HG03045 (cell line): ENCODE data around the gene FAM120A.

ENCODE experiments used
- ATAC-seq: cut with Tn5 transposase; IDR thresholded peaks from one replicate; pipeline ENCODE4 v1.9.1; 2021; ENCODE audit warnings: mild to moderate bottlenecking, moderate library complexity; ENCODE audit not compliant: unreplicated experiment

Gene FAM120A

DNA sequence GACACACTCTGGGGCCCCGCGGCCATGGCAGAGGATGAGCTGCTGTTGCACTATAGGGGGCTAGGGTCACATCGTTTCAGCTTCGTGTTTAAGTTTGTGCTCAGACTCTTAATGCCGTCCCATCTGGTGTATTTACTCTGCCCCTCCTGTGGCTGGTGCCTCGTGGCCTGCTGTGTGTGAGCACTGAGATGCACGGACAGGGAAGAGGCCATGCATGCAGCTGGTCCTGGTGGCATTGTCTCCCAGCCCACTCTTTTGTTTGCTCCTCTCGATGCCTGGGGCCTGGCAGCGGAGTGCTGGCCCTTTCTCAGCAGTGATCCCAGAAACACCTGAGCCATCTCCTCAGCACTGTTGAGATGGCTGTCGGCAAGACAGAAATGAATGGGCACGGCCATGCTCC lies 94.9 kb downstream of the FAM120A start:
- no peak for ATAC-seq

DNA sequence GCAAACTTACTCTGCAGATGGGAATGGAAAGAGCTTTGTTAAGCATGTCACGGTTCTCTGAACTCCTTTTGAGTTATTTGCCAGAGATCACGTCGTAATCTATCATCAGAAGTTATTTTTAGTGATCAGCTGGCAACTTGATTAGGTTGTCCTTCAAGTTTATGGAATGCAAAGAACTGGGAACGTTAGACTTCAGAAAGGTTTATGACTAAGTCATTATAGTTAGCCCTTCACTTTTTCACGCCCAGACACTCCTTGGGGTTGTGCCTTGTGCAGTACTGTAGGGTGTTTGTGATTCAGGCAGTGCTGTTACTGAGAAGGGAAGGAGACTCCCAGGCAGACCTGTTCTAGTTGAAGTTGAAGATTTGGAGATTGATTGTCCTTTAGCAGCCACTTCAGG lies 98.1 kb downstream of the FAM120A start:
- ATAC-seq, result no peak

DNA sequence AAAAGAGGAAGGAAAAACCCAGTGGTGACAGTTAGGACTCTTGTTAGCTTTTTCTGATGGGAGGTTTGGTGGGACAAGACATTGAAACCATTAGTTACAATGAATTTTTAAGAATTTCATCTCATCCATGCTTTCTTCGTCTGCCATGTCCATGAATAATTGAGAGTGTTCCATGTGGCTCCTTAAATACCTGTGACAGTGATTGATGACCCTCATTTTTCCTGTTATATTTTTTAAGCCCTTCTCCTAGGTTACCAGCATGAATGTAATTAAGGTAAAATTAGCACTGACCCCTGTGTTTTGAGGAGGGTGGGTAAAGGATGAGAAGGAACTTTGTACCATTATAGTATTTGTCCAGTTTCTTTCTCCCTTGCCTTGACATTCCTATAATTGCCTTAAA lies 101.4 kb downstream of the FAM120A start:
- no peak for ATAC-seq

DNA sequence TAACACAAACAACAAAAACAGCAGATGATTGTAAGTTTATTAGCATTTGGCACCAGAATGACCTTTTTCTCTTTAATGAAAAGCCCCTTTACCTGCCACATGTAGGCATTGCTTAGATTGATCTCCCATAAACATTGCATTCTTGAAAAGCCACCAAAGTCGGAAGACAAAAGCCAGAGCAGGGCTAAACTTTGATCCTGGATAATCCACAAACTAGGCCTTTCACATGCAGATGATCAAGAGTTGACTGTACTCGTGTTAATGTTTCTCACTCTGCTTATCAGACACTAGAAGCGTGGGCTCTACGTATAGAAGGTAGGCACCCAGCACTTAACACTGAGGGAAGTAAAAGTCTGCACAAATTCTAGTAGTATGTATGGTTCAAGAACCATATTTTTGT lies 103.9 kb downstream of the FAM120A start:
- no peak for ATAC-seq

DNA sequence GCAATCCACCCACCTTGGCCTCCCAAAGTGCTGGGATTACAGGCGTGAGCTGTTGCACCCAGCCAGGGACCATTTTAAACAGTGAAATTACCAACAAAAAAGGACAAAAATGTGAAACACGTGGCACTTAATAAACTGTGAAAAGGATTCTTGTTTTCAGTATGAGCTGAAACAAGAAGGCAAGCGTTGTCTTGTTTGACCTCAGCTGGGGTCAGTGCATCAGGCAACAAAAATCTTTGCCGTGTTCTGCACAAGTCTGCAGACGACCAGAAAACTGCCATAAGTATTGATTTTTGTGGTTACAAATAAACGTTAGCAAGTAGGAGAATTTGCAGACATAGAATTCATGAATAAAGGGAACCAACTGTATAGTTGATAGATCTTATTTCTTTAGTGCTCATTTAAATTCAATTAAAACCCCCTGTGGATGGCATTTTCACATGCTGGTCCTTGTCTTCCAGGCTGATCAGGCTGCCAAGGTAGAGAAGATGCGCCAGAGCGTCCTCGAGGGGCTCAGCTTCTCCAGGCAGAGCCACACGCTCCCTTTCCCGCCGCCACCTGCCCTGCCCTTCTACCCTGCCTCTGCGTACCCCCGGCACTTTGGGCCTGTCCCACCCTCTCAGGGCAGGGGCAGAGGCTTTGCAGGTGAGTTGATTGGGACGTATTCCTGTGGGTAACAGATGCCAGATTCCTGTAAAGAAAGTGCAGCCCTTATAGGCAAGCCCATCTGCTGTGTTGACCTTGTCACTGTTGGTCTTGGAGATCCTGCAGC lies 106.1 kb downstream of the FAM120A start:
- ATAC-seq, result no peak

DNA sequence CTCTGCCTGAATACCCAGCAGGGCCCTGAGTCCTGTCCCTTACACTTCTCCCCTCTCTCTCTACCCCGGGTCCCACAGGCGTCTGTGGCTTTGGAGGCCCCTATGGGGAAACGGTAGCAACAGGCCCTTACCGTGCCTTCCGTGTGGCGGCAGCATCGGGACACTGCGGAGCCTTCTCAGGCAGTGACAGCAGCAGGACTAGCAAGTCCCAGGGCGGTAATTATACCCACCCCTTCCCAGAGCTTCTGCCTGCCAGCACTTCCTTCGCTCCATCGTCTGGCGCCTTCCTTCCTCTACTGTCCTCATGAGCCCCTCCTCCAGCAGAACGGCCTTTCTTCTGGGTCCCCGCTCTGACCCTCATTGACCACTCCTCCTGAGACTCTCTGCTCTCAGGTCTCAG lies 107.0 kb downstream of the FAM120A start:
- ATAC-seq, result no peak

DNA sequence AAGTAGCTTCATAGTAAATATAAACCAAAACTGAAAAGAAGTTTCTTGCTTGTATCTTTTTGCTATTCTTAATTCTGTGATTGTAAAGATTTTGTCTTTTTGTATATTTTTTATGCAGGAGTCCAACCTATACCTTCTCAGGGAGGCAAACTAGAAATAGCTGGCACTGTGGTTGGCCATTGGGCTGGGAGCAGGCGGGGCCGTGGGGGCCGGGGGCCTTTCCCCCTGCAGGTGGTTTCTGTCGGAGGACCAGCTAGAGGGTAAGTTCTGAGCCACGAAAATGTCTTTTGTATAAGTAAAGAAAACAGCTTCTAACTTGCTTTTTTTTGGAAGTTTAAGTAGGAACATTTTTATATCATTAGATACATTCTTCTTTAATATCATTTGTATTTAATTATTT lies 109.5 kb downstream of the FAM120A start:
- ATAC-seq, result no peak

DNA sequence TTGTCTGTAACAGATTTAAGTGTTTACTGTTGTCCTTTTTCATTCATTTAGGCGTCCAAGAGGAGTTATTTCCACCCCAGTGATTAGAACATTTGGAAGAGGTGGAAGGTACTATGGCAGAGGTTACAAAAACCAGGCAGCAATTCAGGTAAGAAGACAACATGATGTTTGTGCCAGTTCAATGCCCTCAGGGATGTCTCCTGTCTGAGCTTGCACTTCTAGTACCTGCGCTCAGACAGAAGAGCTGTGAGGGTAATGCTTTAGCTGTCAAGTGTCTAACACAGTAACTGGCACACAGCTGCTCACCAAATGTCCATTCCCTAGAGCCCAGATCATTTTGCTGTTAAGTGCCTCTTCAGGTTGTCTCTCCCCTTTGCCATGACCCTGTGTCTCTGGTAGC lies 110.7 kb downstream of the FAM120A start:
- ATAC-seq, result no peak

DNA sequence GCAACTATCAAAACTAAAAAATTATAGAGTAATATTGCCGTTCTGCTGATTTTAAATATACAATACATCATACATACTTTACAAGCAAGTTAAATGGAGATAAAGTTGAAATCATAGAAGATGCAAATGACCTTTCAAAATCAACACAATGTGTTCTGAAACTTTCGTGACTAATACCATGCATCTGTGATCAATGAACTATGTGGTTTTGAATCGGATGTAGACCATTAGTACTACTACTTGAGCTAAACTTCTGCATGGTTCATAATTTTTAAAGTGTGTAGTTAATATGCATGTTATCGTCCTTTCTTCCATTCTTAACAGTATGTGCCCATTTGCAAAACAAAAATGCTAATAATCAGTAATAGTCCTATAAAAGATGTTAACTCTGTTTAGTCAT lies 113.6 kb downstream of the FAM120A start:
- ATAC-seq, result no peak

DNA sequence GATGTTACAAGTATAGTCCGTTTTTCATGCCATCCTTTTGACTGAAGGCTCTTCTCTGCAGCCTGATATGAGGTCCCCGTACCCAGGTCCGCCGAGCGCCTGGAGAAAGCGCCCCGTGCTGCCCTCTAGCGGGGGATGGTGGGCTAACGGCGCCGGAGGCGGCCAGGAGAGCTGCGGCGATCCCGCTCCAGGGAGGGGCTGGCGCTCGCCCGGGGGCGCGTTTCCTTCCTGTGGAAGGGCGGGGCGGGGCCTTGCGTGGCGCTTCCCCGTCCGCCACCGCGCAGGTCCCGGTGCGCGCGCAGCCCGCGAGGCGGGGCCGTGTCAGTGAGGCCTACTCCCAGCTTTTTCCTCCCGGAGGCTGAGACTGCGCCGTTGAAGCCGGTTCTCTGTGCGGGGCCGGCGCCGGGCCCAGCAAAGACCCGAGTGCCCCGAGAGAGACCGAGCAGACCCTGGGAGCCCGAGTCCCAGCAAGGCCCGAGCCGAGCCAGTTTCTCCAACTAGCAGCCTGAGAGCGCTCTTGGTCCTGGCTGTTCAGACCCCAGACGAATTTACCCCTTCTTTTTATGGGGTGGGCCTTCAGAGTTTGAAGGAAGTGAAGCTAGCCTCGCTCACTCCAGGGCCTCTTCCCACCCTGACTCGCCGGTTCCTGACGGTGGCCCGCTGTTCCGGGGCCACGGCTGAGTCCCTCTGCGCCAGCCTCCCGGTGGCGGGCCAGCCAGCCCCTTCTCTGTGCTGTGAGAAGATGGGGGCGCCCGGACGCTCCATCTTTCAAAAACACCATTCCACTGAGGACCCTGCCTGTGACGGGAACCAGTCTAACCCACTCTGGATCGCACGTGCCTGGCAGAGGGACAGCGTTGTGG lies 115.2 kb downstream of the FAM120A start:
- ATAC-seq, result peak; percentile 91

DNA sequence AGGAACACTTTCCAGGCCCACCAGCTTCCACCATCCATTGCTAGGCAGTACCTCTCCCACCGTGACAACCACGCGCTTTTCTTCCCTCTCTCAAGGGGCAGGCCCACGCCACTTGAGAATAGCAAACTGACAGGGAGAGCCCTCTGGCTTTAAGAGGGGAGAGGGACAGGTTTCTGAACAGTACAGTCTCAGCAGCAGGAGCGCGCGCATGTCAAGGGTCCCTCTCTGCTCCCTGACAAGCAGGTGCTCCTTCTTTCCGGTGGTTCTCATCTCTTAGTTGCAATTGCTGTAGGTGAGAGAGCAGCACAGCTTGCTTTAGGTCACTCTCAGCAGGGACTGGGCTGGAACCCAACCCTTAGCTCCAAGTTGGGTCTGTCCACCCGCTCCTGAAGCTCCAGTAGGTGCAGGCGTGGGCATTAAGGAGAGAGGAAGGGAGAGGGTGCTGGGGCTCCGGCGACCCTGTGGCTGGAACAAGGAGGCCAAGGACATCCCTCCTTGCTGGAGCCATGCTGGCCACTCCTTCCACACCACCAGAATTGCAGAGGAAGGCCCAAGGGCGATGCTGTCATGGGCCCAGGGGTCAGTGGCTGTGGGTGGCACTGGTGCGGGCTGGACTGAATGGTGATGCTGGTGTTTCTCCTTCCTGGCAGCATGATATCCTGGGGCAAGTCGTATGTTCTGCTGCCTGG lies 115.9 kb downstream of the FAM120A start:
- ATAC-seq, result peak; percentile 6

DNA sequence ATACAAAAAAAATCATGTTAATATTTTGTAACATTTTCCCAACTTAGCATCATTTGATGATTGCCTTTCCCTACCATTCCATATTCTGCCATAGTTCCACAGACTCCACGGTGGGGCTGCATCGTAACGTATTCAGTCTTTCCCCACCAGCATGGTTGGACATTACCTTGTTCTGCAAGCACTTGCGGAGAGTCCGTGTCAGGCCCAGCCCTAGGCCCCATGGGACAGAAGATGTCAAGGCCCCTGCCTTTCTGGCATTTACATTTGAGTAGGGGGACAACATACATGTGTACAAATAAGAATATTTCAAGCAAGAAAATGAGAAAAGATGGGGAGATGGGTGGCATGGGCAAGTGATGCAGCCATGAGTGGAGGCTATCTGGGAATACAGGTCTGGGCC lies 116.7 kb downstream of the FAM120A start:
- no peak for ATAC-seq

DNA sequence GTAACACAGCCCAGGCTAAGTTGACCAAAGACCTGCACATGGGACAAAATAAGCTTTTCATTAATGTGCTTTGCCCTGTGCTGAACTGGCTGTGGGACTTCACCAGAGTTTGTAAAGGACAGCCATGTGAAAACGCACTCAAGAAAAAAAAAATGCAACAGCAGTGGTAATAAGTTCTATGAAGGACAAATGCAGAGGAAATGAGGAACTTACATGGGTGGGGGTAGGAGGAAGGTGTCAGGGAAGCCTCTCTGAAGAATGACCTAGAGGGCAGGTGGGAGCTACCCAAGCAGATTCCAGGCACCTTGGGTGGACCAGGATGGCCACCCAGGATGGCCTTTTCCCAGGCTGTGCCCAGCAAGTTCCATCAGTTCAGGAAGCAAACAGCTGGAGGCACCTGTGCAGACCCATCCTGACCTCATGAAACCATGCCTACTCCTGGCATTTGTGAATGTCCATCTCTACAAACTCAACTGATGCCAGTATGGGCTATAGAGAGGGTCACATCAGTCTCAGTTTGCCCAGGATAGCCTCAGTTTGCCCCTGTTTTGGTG lies 118.2 kb downstream of the FAM120A start:
- ATAC-seq, result no peak

DNA sequence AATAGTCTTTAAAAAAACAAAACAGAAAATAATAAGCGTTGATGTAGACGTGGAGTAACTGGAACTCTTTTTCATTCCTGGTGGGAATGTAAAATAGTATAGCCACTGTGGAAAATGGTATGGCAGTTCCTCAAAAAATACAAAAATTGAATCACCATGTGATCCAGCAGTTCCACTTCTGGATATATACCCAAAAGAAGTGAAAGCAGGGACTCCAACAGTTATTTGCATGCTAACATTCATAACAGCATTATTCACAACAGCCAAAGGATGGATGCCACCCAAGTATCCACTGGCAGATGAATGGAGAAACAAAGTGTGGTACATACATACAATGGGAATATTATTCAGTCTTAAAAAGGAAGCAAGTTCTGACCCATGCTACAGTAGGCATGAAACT lies 120.7 kb downstream of the FAM120A start:
- no peak for ATAC-seq

DNA sequence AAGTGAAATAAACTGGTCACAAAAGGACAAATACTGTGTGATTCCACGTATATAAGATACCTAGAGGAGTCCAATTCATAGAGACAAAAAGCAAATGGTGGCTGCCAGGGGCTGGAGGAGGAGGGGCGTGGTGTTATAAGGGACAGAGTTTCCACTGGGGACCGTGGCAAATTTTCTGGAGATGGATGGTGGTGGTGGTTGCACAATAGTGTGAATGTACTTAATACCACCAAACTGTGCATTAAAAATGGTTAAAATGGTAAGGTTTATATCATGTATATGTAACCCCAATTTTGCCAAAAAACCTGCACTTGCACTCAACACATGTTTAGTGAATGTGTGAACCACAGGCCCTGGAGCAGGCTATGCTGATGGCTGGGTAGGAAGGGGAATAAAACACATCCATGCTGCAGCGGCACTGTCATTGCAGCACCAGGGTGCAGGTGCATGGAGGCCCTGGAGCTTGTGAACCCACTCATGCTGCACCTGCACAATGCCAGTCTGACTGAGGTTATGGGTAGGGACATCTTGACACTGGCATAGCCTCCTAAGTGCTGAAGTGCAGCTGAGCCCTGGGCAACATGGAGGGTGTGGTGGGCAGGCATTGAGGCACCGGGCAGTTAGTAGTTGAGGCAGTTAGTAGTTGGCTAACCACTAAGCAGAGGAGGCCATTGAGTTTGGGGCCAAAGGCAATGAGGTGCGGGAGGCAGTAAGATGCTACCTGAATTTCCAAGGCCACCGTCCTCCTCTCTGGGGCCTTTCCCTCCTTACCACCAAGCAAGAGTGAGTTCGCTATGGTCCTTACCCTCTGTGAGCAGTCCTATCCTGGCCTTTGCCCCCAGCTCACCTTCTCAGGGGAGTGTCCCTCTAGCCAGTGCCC lies 121.4 kb downstream of the FAM120A start:
- no peak for ATAC-seq

DNA sequence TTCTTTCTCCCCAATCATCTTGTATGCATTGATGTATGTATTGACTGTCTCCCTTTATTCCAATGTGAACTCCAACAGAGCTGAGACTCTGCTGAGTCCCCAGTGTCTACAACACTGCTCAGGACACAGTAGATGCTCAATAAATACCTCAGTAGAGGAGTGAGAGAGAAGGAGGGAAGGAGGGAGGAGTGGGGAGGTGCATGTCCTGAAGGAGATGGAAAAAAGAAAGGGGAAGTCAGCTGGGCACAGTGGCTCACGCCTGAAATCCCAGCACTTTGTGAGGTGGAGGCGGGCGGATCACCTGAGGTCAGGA lies 122.0 kb downstream of the FAM120A start:
- ATAC-seq, result no peak

DNA sequence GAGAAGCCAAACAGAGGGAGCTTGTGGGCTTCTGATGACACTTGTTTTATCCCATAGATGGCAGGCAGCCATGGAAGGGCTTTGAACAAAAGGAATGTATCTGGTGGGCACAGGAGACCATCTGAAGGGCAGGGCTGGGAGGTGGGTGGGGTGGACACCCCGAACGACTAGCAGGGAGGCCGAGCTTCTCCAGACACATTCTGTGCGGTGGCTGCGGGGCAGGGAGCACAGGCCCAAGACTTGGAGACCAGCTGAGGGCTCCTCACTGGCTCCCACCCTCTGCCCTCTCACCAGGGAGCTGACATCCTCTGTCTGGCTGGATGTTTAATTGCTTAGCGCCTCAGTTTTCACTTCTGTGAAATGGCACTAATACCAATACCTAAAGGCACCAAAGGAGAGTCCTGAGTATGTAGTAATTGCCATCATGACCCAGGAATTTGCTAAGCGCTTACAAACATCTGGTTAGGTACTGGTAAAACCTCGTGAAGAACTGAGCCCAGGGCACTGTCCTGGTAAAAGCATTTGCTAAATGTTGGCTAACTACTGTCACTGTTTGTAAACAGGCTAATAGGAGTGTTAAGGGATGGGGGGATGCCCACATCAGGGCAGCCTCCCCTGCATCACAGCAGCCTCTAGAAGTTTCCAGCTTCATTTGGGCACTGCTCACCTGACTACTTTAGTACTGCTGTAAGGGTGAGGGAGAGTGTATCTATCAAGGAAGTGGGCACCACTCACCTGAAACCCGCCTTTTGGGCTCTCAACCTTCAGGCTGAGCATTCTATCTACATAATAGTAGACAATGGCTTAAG lies 122.8 kb downstream of the FAM120A start:
- no peak for ATAC-seq

DNA sequence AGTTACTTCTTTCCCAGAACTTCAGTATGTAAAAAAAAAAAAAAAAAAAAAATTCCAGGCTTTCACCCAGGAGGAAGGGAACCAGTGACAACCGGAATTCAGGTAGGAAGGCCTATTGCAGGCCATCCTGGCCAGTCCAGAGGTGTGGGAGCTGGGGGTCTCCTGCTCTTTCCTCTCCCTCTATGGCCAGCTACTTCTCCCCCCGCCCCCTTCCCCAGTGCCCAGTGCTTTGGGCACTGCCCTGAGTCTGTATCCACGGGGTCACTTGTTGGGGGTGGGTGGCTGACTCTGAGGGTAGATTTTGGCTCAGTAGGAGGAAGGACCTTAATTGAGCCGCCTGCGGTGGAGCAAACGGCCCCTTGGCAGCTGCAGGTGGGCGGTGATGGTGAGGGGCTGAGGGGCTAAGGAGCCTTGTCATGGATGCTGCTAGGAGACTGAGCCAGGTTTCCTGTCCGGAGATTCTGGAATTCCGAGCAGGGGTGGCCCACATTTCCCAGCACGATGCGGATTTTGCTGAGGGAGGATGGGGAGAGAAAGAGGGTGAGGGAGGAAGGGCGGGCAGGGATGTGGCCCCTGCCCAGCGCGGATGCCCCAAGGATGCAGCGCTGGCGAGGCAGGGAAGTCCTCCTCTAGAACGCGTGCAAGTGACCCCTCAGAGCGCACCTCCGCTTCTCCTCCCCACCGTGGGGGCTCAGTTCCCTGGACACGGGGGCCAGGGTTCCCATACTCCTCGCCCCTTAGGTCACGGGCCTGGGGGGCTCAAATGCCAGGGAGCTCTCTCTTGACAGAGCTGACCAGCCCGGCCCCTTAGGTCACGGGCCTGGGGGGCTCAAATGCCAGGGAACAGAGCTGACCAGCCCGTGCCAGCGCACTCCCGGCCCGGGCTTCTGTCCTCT lies 123.7 kb downstream of the FAM120A start:
- ATAC-seq, result no peak

DNA sequence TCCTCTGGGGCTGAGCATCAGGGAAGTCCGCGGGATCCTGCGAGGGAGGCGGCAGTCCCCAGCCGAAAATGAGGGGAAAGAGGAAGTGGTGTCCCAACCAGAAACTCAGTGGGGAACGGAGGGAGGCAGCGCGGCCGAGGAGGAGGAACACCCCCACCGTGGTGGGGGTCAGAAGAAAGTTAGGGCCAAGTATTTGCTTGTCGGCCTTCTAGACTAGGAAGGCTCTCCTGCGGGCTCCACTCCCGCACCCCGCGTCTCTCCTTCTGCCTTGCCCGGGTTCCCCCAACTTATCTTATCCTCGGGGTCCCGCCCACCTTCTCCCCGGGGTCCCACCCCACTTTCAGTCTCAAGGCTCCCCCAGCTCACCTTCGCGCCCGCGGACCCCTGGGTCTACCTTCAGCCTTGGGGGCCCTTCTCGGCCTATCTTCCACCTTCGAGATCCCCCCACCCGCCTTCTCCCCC lies 124.3 kb downstream of the FAM120A start:
- peak; percentile 36 for ATAC-seq
